Measurements from ENCODE around the gene DNASE2B.

DNA sequence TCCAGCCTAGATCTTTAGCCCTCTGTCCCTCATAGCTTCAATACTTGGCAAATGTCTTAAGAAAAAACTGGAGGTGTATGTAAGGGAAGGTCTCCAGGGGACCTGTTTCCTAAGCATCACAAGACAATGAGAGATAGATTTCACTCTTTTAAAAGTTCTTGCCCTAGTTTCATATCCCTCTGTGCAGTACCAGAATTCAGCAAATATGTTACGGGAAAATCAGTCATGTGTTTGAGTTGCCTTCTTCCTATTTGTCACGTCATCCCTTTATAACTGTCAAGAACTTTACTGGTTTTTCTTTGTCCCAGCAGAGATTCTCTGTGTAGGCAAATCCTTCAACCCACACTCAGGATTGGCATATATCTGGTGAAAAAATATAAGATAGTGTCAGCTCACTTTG, 32.3 kb downstream of the DNASE2B start:
- TF ChIP-seq CTCF (optimal IDR thresholded peaks at IDR 0.05 in 1 of 3, IDR thresholded peaks at IDR 0.05 in 1 of 3, conservative IDR thresholded peaks at IDR 0.05 in 1 of 3; ENCODE audit: extremely low read depth in 1 of 3, insufficient read depth in 2 of 3, low read length in 3 of 3) (no peak), EZH2 (IDR thresholded peaks at IDR 0.05; ENCODE audit: low read length) (no peak)
